Progenitor cell of endocrine pancreas (in vitro differentiated cells): ENCODE results near the gene RANBP3. TPM values are rescaled to one million over a fixed set of nuclear protein-coding genes. Genes with fewer than 3 reads are reported as not detected.
"Not testable (repeated sequence)": the region's sequence is repeated elsewhere in the genome, so short reads cannot be mapped to it uniquely, and the experiment has no call there.

Experiments used
- DNase-seq: peaks from one replicate; pipeline ENCODE4 v3.0.0; 2021; ENCODE audit warnings: low spot score; ENCODE audit not compliant: unreplicated experiment
- H3K27ac Mint-ChIP-seq: 2 replicates; pipeline ENCODE4 v1.8.0; 2021; ENCODE audit warnings: mild to moderate bottlenecking, moderate library complexity, mixed read lengths
- H3K27me3 Mint-ChIP-seq: 2 replicates; pipeline ENCODE4 v1.8.0; 2021; ENCODE audit warnings: mixed read lengths
- H3K36me3 Mint-ChIP-seq: 2 replicates; pipeline ENCODE4 v1.8.0; 2022; ENCODE audit warnings: mixed read lengths; ENCODE audit not compliant: insufficient read depth
- H3K4me1 Mint-ChIP-seq: 2 replicates; pipeline ENCODE4 v1.8.0; 2021; ENCODE audit warnings: low read depth, mixed read lengths
- H3K4me3 Mint-ChIP-seq: 2 replicates; pipeline ENCODE4 v1.8.0; 2021; ENCODE audit warnings: low read depth, mild to moderate bottlenecking, moderate library complexity, mixed read lengths
- H3K9me3 Mint-ChIP-seq: 2 replicates; pipeline ENCODE4 v1.8.0; 2021; ENCODE audit warnings: low read depth, mixed read lengths
- CTCF ChIP-seq: fragments of 200-600 bp; sonication (generic); IDR thresholded peaks from one replicate; pipeline ENCODE4 v1.5.0; 2021; ENCODE audit warnings: antibody characterized with exemption, mild to moderate bottlenecking; ENCODE audit not compliant: unreplicated experiment
- total RNA-seq: library from RNA; stranded (reverse); gene quantifications from 2 replicates; pipeline ENCODE4 v1.2.1, GENCODE V29; 2021

The RANBP3 gene
- total RNA-seq, 1 donor from 2014 or later, result 106 TPM

DNA sequence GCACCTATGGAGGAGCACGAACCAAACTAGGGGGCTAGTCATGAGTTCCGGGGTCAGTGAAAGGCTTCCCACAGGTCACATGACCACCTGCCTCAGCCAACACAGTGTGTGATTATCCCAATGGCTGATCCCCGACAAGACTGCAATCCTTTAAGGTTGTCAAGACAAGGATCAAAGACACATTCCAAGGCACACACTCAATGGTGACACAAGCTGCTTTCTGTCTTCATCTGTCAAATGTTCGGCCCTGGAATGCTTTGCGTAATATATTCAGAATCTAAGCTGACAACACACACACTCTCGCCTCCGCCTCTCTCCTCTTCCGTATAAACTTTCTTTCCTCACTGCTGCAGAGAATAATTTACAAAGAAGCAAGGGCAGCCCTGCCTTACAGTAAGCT is 11.7 kb downstream of the RANBP3 start:
- no peaks in the 10 kb centered on the region for H3K9me3 Mint-ChIP-seq
- H3K27ac Mint-ChIP-seq, result peak overlapping the region; percentile 51
- no peak for DNase-seq
- no peak for TF ChIP-seq CTCF
- H3K4me3 Mint-ChIP-seq, result no peak overlapping the region
- no peaks in the 10 kb centered on the region for H3K27me3 Mint-ChIP-seq
- no peaks in the 10 kb centered on the region for H3K36me3 Mint-ChIP-seq
- H3K4me1 Mint-ChIP-seq, result peaks cover 51% of the 10 kb centered on the region

- no peaks in the 10 kb centered on the region for H3K9me3 Mint-ChIP-seq
- H3K27ac Mint-ChIP-seq, result no peak overlapping the region
- no peak for TF ChIP-seq CTCF
- H3K36me3 Mint-ChIP-seq, result no peaks in the 10 kb centered on the region
- H3K27me3 Mint-ChIP-seq, result no peaks in the 10 kb centered on the region
- peaks cover 62% of the 10 kb centered on the region for H3K4me1 Mint-ChIP-seq
- DNase-seq, result no peak
- no peak overlapping the region for H3K4me3 Mint-ChIP-seq
These were observed 12.9 kb downstream of the RANBP3 start for GRCh38 chr19:5964816-5965565.

- peak overlapping the region; percentile 94 for H3K27ac Mint-ChIP-seq
- no peak for DNase-seq
- H3K4me1 Mint-ChIP-seq, result peaks cover 68% of the 10 kb centered on the region
- H3K9me3 Mint-ChIP-seq, result no peaks in the 10 kb centered on the region
- H3K4me3 Mint-ChIP-seq, result no peak overlapping the region
- TF ChIP-seq CTCF, result no peak
- H3K36me3 Mint-ChIP-seq, result no peaks in the 10 kb centered on the region
- no peaks in the 10 kb centered on the region for H3K27me3 Mint-ChIP-seq
These were observed 14.1 kb downstream of the RANBP3 start for GRCh38 chr19:5963855-5964254.

- H3K4me3 Mint-ChIP-seq, H3K9me3 Mint-ChIP-seq, H3K27me3 Mint-ChIP-seq, H3K36me3 Mint-ChIP-seq, DNase-seq: not testable (repeated sequence)
- H3K27ac Mint-ChIP-seq, result peak overlapping the region; percentile 94
- H3K4me1 Mint-ChIP-seq, result peaks cover 63% of the 10 kb centered on the region
These were observed 14.7 kb downstream of the RANBP3 start for GRCh38 chr19:5963259-5963658.

DNA sequence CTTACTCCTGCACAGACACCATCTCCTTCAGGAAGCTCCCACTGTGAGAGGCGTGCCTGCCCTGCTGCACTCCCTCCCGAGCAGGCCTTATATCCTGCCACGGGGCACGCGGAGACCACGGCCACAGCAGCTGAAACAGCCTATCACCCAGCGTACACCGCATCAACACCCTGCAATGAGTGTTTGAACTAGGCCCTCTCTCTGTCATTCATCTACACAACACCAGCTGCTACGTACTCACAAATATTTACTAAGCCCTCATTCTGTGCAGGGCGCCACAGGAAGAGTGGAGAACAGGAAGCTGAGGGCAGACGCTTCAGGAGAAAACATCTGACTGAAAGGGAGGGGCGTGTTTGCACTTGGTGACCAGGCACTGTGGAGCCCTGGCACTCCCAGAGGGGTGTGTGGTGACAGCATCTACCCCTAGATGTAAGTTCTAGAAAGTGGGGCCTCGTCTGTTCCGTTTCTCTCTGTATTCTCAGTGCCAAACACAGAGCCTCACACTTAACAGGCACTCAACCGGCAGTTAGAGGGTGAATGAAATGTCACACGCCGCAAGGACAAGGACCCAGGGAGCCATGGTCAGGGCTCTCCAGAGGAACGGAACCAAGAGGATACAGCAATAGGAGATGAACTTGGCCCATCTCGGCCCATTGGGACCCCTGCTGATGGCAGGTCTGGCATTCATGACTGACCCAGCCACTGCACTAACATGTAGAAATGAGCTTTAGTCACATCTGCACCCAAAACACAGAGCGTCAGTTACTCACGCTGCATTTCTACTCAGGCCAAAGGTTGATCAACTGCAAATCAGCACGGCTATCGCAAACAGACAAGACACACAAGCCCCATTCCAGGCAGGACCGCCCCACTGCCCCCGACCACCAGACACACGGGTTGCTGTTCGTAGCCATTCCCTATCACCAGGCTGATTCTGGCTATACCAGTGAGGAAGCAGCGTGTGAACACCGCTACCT is 15.7 kb downstream of the RANBP3 start:
- no peak for TF ChIP-seq CTCF
- Mint-ChIP-seq H3K36me3 (no peaks in the 10 kb centered on the region), H3K27ac (peak overlapping the region; percentile 94), H3K4me1 (peaks cover 66% of the 10 kb centered on the region), H3K4me3 (peak overlapping the region; percentile 29), H3K27me3 (no peaks in the 10 kb centered on the region), H3K9me3 (no peaks in the 10 kb centered on the region)
- peak; percentile 27 for DNase-seq

- DNase-seq, H3K9me3 Mint-ChIP-seq, H3K27me3 Mint-ChIP-seq, H3K36me3 Mint-ChIP-seq: not testable (repeated sequence)
- H3K4me3 Mint-ChIP-seq, result peak overlapping the region; percentile 29
- H3K4me1 Mint-ChIP-seq, result peaks cover 66% of the 10 kb centered on the region
- peak overlapping the region; percentile 94 for H3K27ac Mint-ChIP-seq
These were observed 16.3 kb downstream of the RANBP3 start for GRCh38 chr19:5961641-5961968.
